Middle frontal gyrus (tissue), 1 donor: ENCODE data around the gene MIA.
"Not testable (repeated sequence)": the region's sequence is repeated elsewhere in the genome, so short reads cannot be mapped to it uniquely, and the experiment has no call there.

Experiments used
- DNase-seq: peaks from one replicate; pipeline ENCODE4 v3.0.0-alpha.2; 2015; ENCODE audit warnings: low spot score; ENCODE audit errors: extremely low spot score

The MIA gene

DNA sequence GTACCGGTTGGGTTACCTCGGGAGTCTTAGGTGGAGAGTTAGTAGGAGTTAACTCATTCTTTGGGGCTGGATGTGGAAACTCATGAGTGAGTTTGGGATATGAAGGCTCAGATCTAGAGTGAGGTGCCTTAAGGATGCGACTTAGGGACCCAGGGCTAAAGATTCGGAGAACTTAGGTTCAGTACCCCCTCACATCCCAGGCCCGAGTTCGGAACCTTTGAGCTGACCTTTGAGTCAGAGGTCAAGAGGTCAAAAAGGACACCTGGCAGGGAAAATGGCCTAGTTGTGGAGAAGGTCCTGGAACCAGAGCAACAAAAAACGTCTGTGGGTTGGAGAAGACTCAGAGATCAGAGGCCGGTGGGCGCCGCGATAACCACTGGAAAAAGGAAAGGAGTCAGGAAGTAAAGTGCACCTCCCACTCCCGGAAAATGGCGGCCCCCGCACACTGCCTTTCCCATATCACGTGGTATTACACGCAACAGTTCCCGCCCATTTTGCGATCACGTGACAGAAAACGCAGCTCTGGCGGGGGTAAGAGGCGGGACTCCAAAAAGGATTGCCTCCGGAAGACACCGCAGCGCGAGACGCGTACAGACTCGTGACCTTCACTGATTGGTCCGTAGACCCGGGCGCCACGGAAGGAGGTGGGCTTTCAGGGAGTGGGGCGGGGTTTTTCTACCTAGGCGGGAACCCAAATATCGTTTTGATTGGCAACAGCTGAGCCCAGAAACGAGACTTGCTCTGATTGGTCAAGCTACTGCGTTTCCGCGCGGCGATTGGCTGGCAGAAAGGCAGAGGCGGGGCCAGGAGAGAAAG lies 25.1 kb upstream of the MIA start, which contains the start of gene ACTMAP:
TSS of gene ACTMAP (minus strand) at position 420 of the 816 bp plus-strand sequence. CDS start 674 bp downstream, outside the sequence.
- peak; percentile 100 for DNase-seq

DNA sequence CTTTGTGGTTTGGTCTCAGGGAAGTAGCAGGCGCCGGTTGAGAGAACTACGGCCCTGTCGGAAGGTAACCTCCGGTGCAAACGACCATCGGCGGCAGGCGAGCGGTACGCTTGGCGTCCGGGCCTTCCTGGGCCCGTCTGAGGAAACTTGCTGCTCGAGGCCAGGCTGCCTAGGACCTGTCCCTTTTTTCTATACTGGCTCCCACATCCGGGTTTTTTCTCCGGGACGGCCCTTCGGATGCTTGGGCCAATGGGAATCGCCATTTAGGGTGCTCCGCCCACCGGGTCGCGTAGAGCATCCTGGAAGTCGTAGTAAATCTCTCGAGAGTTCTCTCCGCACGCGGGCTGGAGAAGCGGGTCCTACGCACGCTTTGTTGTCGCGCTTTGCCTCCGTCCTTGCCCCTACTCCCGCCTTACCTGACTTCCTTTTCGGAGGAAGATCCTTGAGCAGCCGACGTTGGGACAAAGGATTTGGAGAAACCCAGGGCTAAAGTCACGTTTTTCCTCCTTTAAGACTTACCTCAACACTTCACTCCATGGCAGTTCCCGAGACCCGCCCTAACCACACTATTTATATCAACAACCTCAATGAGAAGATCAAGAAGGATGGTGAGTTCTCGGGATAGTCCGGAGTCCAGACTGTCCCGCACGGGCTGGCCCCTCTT lies 24.3 kb upstream of the MIA start, which contains the start of gene SNRPA:
TSS of gene SNRPA (plus strand) at position 330 of the 664 bp plus-strand sequence. CDS start at position 536, 206 bp downstream.
- peak; percentile 92 for DNase-seq

DNA sequence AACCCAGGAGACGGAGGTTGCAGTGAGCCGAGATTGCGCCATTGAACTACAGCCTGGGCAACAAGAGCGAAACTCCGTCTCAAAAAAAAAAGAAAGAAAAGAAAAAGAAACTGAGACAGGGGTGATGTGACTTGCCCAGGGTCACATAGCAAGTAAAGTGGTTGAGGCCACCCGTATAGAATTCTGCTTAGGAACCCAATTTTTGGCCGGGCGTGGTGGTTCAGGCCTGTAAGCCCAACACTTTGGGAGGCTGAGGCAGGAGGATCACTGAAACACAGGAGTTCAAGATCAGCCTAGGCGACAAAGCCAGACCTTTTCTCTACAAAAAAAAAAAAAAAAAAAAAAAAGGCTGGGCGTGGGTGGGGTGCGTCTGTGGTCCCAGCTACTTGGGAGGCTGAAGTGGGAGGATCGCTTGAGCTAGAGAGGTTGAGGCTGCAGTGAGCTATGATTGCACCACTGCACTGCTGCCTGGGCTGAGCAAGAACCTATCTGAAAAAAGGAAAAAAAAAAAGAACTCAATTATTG lies 23.0 kb upstream of the MIA start:
- no peak for DNase-seq

DNA sequence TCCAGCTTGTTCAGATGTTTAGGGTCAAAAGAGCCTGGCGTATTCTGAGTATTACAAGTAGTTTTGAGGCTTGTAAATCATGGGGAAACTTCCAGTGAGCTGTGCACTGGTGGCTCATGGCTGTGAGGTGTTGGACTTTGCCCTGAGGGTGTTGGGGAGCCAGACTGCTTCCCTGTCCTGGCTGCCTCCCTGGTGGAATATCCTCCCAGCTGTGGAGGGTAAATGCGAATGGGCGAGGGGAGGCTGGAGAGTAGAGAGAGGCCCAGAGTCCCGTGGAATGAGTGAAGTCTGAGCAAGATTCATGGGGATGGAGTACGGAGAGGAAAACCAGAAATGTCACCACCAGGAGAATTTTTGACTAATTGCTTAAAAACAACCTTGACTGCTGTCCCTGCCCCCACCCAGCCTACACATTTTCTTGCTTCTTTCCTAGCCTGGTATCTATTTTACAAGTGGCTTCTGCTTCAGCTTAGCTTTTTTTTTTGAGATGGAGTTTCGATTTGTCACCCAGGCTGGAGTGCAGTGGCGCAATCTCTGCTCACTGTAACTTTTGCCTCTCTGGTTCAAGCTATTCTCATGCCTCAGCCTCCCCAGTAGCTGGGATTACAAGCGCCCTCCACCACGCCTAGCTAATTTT lies 20.6 kb upstream of the MIA start:
- no peak for DNase-seq

DNA sequence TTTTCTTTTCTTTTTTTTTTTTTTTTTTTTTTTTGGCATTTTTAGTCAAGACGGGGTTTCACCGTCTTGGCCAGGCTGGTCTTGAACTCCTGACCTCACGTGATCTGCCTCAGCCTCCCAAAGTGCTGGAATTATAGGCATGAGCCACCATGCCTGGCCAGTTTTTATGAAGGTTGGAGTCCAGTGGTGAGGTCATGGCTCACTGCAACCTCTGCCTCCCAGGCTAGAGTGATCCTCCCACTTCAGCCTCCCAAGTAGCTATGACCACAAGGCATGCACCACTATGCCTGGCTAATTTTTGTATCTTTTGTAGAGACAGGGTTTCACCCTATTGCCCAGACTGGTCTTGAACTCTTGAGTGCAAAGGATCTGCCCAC lies 20.1 kb upstream of the MIA start:
- DNase-seq = no peak

DNA sequence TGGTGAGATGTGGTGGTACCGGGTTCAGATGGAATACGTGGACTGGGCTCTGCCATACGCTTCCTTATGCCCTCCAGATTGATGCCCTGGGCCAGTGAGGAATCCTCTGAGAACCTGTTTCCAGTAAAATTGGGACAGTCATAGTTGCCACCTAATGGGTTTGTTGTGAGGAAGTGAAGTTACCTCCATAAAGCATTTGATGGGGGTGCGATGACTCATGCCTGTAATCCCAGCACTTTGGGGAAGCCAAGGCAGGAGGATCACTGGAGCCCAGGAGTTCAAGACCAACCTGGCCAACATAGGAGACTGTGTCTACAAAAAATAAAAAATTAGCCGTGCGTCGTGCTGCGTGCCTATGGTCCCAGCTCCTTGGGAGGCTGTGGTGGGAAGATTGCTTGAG lies 19.5 kb upstream of the MIA start:
- no peak for DNase-seq

DNA sequence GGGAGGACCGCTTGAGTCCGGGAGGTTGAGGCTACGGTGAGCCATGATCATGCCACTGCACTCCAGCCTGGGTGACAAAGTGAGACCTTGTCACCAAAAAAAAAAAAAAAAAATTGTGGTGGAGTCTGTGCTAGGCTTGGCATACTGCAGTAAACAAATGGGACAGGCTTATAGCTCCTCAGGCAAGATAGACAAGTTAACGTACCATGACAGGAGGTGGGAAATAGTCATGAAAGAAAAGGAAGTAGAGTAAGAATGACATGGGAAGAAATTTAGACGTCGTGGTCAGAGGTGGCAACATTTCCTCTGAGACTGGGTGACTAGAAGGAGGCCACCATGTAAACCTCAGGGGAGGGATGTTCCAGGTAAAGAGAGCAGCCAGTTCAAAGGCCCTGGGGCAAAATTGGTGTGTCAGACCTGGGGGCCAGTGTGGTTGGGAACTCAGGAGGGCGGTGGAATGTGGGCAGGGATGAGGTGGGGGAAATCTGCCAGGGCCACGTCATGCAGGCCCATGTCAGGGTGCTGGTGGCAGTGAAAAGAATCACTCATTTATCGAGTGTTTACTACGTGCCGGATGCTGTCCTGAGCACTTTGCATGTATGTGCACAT lies 18.7 kb upstream of the MIA start:
- DNase-seq = no peak

DNA sequence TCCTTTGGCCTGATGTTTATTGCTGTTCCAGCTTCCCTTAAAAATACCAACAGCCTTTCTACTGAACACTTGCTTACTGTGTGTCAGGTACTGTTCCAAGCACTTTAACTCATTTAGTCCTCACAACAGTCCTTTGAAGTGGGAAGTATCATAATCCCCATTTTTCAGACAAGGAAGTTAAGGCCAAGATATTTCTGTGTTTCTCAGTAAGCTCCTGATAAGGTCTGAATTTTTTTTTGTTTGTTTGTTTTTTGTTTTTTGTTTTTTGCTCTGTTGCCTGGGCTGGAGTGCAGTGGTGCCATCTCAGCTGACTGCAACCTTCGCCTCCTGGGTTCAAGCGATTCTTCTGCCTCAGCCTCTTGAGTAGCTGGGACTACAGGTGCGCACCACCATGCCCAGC lies 16.8 kb upstream of the MIA start:
- DNase-seq = no peak

DNA sequence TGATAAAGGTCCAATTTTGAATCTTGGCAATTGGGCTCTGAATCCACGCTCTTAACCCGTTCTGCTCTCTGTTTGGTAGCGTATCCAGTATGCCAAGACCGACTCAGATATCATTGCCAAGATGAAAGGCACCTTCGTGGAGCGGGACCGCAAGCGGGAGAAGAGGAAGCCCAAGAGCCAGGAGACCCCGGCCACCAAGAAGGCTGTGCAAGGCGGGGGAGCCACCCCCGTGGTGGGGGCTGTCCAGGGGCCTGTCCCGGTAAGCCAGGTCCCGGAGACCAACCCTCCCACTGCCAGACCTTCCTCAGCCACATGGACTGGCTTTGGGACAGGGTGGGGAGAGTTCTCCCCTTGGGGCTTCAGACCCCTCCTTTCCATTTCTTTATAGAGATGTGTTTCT lies 16.0 kb upstream of the MIA start:
- DNase-seq = no peak

DNA sequence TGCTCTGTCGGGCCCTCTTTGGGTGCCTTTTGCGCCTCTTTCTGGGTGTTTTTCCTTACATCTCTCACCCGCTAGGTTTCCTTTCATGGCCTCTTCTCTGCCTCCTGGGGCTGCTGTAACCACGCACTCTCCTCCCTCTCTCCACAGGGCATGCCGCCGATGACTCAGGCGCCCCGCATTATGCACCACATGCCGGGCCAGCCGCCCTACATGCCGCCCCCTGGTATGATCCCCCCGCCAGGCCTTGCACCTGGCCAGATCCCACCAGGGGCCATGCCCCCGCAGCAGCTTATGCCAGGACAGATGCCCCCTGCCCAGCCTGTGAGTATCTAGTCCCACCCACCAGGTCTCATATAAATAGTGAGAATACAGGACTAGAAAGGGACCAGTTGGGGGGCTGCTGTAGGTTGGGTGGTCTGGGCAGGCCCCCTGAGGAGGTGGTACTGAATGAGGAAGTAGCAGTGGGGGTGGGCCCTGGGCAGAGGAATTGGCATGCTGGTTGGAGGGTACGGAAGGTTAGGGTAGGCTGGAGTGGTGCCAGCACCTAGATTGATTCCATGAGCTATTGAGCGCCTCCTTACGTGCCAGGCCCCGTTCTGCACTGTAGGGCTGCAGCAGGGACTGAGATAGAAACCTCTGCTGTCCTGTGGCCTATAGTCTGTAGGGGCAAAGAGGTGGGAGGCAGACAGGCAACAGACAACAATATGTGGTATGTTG lies 12.4 kb upstream of the MIA start:
- no peak for DNase-seq

DNA sequence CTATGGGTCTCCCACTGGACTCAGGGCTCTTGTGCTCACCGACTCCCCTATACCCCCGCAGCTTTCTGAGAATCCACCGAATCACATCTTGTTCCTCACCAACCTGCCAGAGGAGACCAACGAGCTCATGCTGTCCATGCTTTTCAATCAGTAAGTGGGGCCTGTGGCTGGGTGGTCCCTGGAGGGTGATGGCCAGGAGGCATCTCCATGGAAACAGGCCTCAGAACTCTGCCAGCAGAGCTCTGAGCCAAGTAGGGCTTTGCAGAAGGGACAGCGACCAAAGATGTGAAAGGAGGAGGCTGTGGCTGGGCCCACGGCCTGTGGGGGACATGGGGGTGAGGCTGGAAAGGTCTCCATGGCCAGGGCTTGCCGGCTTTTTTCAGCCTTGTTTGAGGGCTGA lies 11.8 kb upstream of the MIA start:
- no peak for DNase-seq

DNA sequence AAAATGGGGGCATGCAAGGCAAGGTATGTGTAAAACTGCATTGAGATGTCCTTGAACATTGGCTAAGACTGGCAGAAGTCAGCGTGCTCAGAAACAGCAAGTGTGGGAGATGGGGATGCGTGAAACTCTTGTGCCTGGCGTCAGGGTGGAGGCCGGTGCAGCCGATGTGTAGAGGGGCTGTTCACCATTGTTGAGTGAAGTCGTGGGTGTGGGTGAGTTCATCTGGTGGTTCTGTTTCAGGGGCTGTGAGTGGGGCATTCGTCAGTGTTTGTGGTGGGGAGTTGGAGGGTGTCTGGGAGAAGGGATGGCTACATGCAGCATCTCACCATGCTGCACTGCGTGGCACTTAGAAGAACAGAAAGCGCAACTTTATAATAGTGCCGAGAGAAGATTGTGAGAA lies 11.4 kb upstream of the MIA start:
- DNase-seq = no peak

DNA sequence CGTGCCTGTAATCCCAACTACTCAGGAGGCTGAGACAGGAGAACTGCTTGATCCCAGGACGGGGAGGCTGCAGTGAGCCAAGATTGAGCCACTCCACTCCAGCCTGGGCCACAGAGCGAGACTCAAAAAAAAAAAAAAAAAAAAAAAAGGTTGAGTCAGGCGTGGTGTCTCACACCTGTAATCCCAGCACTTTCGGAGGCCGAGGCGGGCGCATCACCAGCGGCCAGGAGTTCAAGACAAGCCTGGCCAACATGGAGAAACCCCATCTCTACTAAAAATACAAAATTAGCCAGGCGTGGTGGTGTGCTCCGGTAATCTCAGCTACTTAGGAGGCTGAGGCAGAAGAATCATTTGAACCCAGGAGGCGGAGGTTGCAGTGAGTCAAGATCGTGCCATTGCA lies 8.9 kb upstream of the MIA start:
- DNase-seq = not testable (repeated sequence)

DNA sequence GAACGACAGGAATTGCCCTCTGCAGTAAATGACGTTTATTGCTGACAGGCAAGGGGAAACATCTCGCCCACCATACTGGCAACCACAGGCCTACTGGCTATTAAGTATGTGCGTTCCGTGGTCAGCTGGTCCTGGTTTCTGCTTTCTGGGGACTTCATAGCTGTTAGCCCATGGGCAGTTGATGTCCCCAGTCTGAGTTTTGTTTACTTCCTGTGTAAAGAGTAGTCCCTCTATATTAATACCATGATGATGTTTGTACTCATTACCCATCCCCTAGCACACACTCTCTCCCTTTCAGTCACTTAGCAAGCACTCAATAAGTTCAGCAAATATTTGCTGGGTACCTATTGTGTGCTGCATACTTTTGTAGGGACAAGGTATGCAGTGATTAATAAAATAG lies 6.5 kb upstream of the MIA start:
- DNase-seq = no peak

DNA sequence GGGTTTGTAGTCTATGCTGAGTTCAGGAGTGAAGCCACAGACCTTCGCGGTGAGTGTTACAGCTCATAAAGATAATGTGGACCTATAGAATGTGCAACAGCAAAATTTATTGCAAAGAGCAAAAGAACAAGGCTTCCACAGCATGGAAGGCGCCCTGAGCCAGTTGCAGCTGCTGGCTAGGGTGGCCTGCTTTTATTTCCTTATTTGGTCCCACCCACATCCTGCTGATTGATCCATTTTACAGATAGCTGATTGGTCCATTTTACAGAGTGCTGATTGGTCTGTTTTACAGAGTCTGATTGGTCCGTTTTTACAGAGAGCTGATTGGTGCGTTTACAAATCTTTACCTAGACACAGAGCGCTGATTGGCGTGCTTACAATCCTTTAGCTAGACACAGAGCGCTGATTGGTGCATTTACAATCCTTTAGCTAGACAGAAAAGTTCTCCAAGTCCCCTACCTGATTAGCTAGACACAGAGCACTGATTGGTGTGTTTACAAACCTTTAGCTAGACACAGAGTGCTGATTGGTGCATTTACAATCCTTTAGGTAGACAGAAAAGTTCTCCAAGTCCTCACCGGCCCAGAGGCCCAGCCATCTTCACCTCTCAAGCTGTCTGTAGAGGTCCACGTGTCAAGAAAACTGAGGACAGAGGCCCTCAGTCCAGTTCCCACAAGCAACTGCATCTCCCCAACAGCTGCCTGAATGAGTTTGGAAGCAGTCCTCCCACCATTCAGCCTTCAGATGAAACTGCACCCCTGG lies 4.0 kb upstream of the MIA start:
- DNase-seq = not testable (repeated sequence)

DNA sequence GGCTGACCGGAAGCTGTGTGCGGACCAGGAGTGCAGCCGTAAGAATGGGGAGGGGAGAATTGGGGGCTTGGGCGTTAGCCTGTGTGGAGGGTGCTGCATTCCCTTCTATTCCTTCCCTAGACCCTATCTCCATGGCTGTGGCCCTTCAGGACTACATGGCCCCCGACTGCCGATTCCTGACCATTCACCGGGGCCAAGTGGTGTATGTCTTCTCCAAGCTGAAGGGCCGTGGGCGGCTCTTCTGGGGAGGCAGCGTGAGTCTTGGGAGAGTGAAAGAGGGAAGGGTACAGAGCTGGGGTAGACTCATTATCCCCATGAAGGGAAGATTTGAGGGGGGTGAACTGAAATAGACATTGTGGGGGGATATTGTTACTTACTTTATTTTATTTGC lies 306 bp downstream of the MIA start:
- DNase-seq = no peak

DNA sequence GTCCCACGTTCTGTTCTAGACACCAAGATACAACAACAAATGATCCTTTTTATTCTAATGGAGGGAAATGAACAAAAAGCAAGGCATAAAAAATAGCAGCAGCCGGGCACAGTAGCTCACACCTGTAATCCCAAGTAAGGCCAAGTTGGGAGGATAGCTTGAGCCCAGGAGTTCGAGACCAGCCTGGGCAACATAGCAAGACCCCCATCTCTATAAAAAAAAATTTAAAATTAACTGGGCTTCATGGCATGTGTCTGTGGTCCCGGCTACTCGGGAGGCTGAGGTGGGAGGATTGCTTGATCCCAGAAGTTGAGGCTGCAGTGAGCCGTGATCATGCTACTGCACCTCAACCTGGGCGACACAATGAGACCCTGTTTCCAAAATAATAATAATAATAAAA lies 1.0 kb downstream of the MIA start:
- DNase-seq = no peak

DNA sequence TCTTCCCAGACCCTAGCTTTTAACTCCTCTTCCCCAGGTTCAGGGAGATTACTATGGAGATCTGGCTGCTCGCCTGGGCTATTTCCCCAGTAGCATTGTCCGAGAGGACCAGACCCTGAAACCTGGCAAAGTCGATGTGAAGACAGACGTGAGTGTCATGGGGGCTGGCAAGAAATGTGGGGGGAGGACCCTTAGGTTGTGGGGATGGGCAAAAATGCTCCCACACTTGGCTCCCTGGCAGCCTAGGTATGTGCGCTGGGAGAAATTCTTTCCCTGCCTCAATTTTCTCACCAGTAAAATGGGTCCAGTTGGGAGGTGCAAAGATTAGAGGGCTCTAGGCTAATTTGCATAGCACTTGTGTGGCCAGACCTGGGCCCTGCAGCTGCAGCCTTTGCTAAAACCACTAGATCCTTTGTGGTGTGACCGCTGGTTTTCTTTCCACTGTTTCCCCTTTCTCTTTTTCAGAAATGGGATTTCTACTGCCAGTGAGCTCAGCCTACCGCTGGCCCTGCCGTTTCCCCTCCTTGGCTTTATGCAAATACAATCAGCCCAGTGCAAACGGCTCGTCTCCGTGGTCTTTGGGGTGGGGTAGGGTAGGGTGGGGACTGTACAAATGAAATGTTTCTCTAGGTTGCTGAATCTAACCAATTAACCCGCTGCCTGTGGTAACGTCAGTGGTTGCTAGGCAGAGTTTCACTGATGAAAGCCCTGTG lies 1.8 kb downstream of the MIA start:
- peak; percentile 83 for DNase-seq

DNA sequence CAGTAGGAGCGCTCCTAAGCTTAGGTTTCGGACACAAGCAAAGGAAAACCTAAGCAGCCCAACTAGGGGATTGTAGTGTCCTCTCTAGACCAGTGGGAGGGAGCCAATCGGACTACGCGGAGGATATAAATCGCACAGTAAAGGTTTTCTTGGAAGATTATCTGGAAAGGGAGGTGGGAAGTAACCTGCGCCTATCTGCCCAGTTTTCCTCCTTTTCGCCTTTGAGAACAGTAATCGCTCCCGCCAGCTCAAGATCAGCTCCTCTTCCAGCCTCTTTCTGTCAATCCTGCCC lies 2.3 kb downstream of the MIA start:
- DNase-seq = no peak
